ENCODE results near the gene SAFB2. TPM values are rescaled to one million over a fixed set of nuclear protein-coding genes. Genes with fewer than 3 reads are reported as not detected.

SAFB2 gene
- total RNA-seq, 4 donors from 2014 or later = 22.9 to 105 (median 28.8) TPM

DNA sequence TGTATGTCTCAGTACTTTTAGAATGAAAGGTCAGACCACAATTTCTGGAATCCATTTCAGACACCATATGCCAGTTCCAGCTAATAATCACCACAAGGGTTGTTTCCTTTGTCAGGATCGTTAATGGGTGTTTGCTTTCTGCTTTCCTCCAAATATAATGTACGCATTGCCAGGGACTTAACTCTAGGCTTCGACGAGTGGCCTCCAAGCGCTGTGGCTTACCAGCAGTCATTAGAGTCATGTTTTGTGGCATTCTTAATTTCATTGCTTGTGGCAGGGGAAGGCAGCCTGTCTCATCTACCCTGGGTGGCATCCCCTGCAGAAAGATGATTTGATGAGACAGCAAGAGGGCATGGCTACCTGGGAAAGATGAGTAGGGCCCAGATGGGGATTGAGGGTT is 22.8 kb upstream of the SAFB2 start:
- WGBS = 84% methylated on average over 5 of the region's 5 CpGs
- peak in 1 of 2 donors; percentile 28 for DNase-seq (ENCODE audit: low spot score in 2 of 2)
- TF ChIP-seq EP300 (IDR thresholded peaks at IDR 0.05) (no peak), POLR2AphosphoS5 (IDR thresholded peaks at IDR 0.05) (no peak), POLR2A (IDR thresholded peaks at IDR 0.05) (no peak)
- TF ChIP-seq, protein P1, sequence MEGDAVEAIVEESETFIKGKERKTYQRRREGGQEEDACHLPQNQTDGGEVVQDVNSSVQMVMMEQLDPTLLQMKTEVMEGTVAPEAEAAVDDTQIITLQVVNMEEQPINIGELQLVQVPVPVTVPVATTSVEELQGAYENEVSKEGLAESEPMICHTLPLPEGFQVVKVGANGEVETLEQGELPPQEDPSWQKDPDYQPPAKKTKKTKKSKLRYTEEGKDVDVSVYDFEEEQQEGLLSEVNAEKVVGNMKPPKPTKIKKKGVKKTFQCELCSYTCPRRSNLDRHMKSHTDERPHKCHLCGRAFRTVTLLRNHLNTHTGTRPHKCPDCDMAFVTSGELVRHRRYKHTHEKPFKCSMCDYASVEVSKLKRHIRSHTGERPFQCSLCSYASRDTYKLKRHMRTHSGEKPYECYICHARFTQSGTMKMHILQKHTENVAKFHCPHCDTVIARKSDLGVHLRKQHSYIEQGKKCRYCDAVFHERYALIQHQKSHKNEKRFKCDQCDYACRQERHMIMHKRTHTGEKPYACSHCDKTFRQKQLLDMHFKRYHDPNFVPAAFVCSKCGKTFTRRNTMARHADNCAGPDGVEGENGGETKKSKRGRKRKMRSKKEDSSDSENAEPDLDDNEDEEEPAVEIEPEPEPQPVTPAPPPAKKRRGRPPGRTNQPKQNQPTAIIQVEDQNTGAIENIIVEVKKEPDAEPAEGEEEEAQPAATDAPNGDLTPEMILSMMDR (IDR thresholded peaks at IDR 0.05) = no peak
- H3K27me3 ChIP-seq = no peaks in the 10 kb centered on the region
- peaks cover 74% of the 10 kb centered on the region for H3K36me3 ChIP-seq
- no peaks in the 10 kb centered on the region for H3K9me3 ChIP-seq
- H3K4me3 ChIP-seq = no peak overlapping the region
- peaks cover 13% of the 10 kb centered on the region for H3K4me1 ChIP-seq
- no peak overlapping the region for H3K27ac ChIP-seq

DNA sequence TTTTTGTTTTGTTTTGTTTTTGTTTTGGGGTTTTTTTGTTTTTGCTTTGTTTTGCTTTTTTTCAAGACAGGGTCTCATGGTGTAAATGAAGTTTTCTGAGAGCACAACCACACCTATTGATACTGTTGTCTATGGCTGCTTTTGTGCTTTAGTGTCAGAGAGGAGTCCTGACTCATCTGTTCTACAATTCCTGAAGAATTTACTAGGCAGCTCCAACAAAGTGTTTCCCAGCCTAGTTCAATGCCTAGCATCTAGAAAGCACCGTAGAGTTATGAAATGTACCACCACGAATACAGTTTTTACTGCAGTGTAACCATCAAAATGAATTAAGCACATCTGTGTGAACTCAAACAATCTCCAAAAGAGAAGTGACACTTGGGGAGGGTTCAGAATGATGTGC is 21.5 kb upstream of the SAFB2 start:
- Histone ChIP-seq H3K27ac (no peak overlapping the region), H3K4me1 (peaks cover 13% of the 10 kb centered on the region), H3K36me3 (peaks cover 65% of the 10 kb centered on the region), H3K9me3 (no peaks in the 10 kb centered on the region), H3K4me3 (no peak overlapping the region), H3K27me3 (no peaks in the 10 kb centered on the region)
- TF ChIP-seq, protein P1 (IDR thresholded peaks at IDR 0.05) = no peak
- no peak for TF ChIP-seq EP300 (IDR thresholded peaks at IDR 0.05)
- TF ChIP-seq POLR2AphosphoS5 (IDR thresholded peaks at IDR 0.05) = no peak
- no peak for TF ChIP-seq POLR2A (IDR thresholded peaks at IDR 0.05)
- DNase-seq (ENCODE audit: low spot score in 2 of 2) = no peak
- WGBS = 75% methylated on average over 2 of the region's 2 CpGs

DNA sequence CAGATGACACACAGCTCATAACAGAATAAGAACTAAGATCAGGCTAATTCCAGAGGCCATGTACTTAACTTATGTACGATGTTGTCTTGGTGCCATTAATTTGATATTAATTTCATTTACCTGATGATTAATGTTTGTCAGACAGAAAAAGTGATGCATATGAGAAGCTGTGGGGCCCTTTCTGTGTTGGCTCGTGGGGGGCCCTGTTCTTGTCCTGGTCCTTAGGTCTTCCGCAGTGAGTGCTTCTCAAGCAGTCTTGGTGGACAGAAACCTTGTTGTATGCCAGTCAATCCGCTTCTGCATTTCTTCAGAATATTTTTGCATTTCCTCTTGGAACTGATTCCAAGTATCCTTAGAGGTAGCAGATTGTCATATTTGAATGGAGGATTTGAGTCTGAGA is 20.5 kb upstream of the SAFB2 start:
- peak in 1 of 2 donors; percentile 10 for DNase-seq (ENCODE audit: low spot score in 2 of 2)
- TF ChIP-seq EP300 (IDR thresholded peaks at IDR 0.05) (no peak), POLR2A (IDR thresholded peaks at IDR 0.05) (no peak), POLR2AphosphoS5 (IDR thresholded peaks at IDR 0.05) (no peak)
- TF ChIP-seq, protein P1 (IDR thresholded peaks at IDR 0.05) = no peak
- H3K9me3 ChIP-seq = no peaks in the 10 kb centered on the region
- no peaks in the 10 kb centered on the region for H3K27me3 ChIP-seq
- H3K27ac ChIP-seq = no peak overlapping the region
- H3K36me3 ChIP-seq = peaks cover 59% of the 10 kb centered on the region
- 78% methylated on average over 4 of the region's 4 CpGs for WGBS
- H3K4me3 ChIP-seq = no peak overlapping the region
- peaks cover 13% of the 10 kb centered on the region for H3K4me1 ChIP-seq

GRCh38 chr19:5642204-5642603 is 19.6 kb upstream of the SAFB2 start:
- H3K4me1 ChIP-seq = peaks cover 20% of the 10 kb centered on the region
- peaks cover 50% of the 10 kb centered on the region for H3K36me3 ChIP-seq
- H3K9me3 ChIP-seq = no peaks in the 10 kb centered on the region
- no peak overlapping the region for H3K4me3 ChIP-seq
- WGBS = 92% methylated on average over 2 of the region's 2 CpGs
- DNase-seq (ENCODE audit: low spot score in 2 of 2) = no peak
- TF ChIP-seq POLR2AphosphoS5 (IDR thresholded peaks at IDR 0.05) = no peak
- TF ChIP-seq POLR2A (IDR thresholded peaks at IDR 0.05) = no peak
- no peak for TF ChIP-seq EP300 (IDR thresholded peaks at IDR 0.05)
- TF ChIP-seq, protein P1 (IDR thresholded peaks at IDR 0.05) = no peak
- no peaks in the 10 kb centered on the region for H3K27me3 ChIP-seq
- H3K27ac ChIP-seq = no peak overlapping the region

GRCh38 chr19:5641171-5641570 is 18.6 kb upstream of the SAFB2 start:
- H3K36me3 ChIP-seq = peaks cover 40% of the 10 kb centered on the region
- peak in 1 of 2 donors; percentile 43 for DNase-seq (ENCODE audit: low spot score in 2 of 2)
- peaks cover 20% of the 10 kb centered on the region for H3K4me1 ChIP-seq
- H3K27ac ChIP-seq = no peak overlapping the region
- no peak overlapping the region for H3K4me3 ChIP-seq
- 63% methylated on average over 4 of the region's 4 CpGs for WGBS
- H3K9me3 ChIP-seq = no peaks in the 10 kb centered on the region
- no peaks in the 10 kb centered on the region for H3K27me3 ChIP-seq
- no peak for TF ChIP-seq POLR2A (IDR thresholded peaks at IDR 0.05)
- TF ChIP-seq, protein P1 (IDR thresholded peaks at IDR 0.05) = no peak
- no peak for TF ChIP-seq EP300 (IDR thresholded peaks at IDR 0.05)
- TF ChIP-seq POLR2AphosphoS5 (IDR thresholded peaks at IDR 0.05) = no peak
